NB4 (cell line): ENCODE data around the gene PRSS57.

Source experiments
- MYC ChIP-seq: IDR thresholded peaks from 2 replicates; pipeline ENCODE4 v1.6.1; 2011; ENCODE audit warnings: low read depth, low read length
- TF ChIP-seq, protein P1 (sequence below): IDR thresholded peaks from one replicate; pipeline ENCODE4 v1.5.1; 2012; ENCODE audit warnings: low read depth, low read length

DNA sequence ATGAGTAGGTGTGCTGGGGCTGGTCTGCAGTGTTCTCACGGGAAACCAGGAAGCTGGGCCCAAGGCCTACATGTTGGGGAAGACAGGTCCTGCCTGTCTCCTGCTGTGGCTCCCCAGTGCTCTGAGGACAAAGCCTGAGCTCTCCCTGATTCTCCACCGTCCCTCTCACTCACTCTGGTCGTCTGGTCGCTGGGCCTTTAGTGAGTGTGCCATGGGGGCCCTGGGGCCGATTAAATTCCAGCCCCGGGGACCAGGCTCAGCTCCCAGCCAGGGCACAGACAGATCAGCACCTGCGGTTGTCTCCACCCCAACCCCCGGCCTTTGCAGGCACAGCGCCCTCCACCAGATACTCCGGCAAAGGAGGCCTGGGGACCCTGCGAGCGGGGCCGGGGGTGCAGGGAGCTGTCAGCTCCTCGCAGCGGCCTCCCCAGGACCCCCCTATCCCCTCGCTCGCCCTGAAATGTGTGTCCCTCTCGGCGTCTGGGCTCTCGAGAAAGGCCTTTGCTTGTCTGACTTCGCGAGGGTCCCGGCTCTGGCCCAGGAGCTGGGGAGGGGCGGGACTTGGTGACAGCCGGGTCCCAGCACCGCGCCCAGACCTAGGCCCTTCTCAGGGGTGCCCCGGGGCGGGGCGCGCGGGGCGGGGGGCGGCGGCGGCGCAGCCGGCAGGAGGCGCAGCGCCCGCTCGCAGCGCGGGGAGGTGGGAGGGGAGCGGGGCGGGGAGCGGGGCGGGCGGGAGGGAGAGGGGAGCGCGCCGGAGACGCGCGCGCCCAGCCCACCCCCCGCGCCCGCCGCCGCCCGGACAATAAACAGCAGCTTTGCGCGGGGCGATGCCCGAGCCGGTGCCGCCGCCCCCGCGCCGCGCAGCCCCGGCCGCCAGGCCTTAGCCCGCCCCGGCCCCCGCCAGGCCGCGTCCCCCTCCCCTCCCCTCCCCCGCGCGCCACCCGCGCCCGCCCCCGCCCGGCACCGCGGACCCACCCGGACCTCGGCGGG lies 13.2 kb upstream of the PRSS57 start, which contains the start of gene PALM:
- TF ChIP-seq, protein P1, sequence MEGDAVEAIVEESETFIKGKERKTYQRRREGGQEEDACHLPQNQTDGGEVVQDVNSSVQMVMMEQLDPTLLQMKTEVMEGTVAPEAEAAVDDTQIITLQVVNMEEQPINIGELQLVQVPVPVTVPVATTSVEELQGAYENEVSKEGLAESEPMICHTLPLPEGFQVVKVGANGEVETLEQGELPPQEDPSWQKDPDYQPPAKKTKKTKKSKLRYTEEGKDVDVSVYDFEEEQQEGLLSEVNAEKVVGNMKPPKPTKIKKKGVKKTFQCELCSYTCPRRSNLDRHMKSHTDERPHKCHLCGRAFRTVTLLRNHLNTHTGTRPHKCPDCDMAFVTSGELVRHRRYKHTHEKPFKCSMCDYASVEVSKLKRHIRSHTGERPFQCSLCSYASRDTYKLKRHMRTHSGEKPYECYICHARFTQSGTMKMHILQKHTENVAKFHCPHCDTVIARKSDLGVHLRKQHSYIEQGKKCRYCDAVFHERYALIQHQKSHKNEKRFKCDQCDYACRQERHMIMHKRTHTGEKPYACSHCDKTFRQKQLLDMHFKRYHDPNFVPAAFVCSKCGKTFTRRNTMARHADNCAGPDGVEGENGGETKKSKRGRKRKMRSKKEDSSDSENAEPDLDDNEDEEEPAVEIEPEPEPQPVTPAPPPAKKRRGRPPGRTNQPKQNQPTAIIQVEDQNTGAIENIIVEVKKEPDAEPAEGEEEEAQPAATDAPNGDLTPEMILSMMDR: no peak
- TF ChIP-seq MYC: no peak
